NT2/D1 (cell line): ENCODE data around the gene ASMTL.

Source experiments
- SUZ12 ChIP-seq: IDR thresholded peaks from 2 replicates; pipeline ENCODE4 v1.6.1; 2011; ENCODE audit not compliant: insufficient read length, insufficient read depth; ENCODE audit errors: extremely low read depth
- YY1 ChIP-seq: IDR thresholded peaks from 2 replicates; pipeline ENCODE4 v1.6.1; 2011; ENCODE audit not compliant: insufficient read length, insufficient read depth
- ZNF274 ChIP-seq: IDR thresholded peaks from 2 replicates; pipeline ENCODE4 v1.6.1; 2011; ENCODE audit warnings: mild to moderate bottlenecking, low read depth, low read length

DNA sequence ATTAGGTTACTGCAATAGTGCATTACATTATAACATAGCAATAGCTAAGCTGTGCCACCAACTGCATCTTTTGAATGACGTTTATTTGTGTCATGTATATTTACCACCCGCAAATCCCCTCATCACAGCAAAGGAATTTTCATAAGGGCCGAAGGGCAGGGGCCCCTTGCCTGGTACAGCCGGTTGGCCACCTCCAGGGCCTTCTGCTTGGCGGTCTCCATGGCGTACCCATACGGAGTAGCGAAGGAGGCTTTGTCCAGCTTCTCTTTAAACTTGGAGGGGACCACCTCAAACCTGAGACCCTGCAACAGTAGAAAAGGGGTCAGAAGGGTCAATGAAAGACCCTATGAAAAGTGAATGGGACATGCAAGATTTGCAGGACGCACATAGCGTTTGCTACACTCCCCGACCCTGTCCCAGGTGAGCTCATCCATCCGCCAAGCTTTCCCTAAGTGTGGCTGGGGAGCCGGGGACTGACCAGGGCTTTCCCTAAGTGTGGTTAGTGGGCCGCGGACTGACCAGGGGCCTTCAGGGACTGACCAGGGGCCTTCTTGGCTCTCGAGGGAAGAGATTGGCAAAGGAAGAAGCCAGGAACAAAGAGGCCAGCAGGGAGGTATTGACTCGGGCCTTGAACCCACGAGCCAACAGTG lies 10.6 kb downstream of the ASMTL start:
- no peak for TF ChIP-seq YY1
- no peak for TF ChIP-seq SUZ12
- no peak for TF ChIP-seq ZNF274
